Measurements from ENCODE around the gene HBS1L. TPM values are rescaled to one million over a fixed set of nuclear protein-coding genes. Genes with fewer than 3 reads are reported as not detected.

The HBS1L gene
- total and polyA plus RNA-seq, 2 experiments from 2014 or later = 43.0 to 70.6 TPM

GRCh38 chr6:134983823-134984222 is 70.8 kb downstream of the HBS1L start:
- no peak overlapping the region for H3K4me3 ChIP-seq
- no peaks in the 10 kb centered on the region for H3K36me3 ChIP-seq (replicated peaks; ENCODE audit: insufficient read depth, low read depth)
- H3K27ac ChIP-seq = no peak overlapping the region
- H3K4me1 ChIP-seq (ENCODE audit: insufficient read depth) = no peaks in the 10 kb centered on the region
- no peak overlapping the region for H3K4me2 ChIP-seq
- WGBS (ENCODE audit: low lambda C conversion rate, missing lambda C conversion rate) = 98% methylated on average over 2 of the region's 2 CpGs
- H3K9me2 ChIP-seq (replicated peaks; ENCODE audit: insufficient read depth) = no peaks in the 10 kb centered on the region
- DNase-seq (ENCODE audit: low spot score) = no peak
- H4K20me1 ChIP-seq (ENCODE audit: insufficient read depth, poor library complexity, severe bottlenecking) = no peaks in the 10 kb centered on the region
- H3K79me2 ChIP-seq = no peaks in the 10 kb centered on the region
- H3K27me3 ChIP-seq = no peaks in the 10 kb centered on the region
- H2AFZ ChIP-seq = no peak overlapping the region
- no peaks in the 10 kb centered on the region for H3K9me3 ChIP-seq (ENCODE audit: low read depth)
- TF ChIP-seq EZH2 (IDR thresholded peaks at IDR 0.05; ENCODE audit: borderline replicate concordance) (no peak), EZH2phosphoT487 (IDR thresholded peaks at IDR 0.05; ENCODE audit: low read depth, severe bottlenecking, unreplicated experiment) (no peak), CTCF (IDR thresholded peaks at IDR 0.05; ENCODE audit: poor library complexity) (no peak)

DNA sequence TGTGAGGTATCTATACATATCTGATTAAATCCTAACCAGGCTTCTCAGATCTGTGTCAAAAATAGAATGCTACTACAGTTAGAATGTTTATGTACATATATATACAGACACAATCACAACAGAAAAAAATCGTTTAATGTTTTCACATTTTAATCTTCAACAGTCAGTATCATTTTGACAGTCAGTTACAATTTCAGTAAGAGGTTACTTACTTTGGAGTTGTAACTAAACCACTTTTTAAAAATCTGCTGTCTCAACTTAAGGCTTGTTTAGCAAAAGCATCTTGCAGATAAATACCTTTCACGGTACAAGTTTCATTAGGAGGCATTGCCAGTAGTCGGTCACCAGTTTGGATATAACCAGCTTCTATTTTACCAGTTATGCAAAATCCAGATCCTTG is 72.5 kb downstream of the HBS1L start:
- WGBS (ENCODE audit: low lambda C conversion rate, missing lambda C conversion rate) = 93% methylated on average over 3 of the region's 3 CpGs
- Histone ChIP-seq H3K4me2 (no peak overlapping the region), H3K4me3 (no peak overlapping the region), H3K36me3 (replicated peaks; ENCODE audit: insufficient read depth, low read depth) (no peaks in the 10 kb centered on the region), H2AFZ (no peak overlapping the region), H3K9me2 (replicated peaks; ENCODE audit: insufficient read depth) (no peaks in the 10 kb centered on the region), H3K27ac (no peak overlapping the region), H3K27me3 (no peaks in the 10 kb centered on the region), H3K4me1 (ENCODE audit: insufficient read depth) (no peaks in the 10 kb centered on the region), H3K9me3 (ENCODE audit: low read depth) (no peaks in the 10 kb centered on the region), H4K20me1 (ENCODE audit: insufficient read depth, poor library complexity, severe bottlenecking) (no peaks in the 10 kb centered on the region), H3K79me2 (no peaks in the 10 kb centered on the region)
- TF ChIP-seq EZH2 (IDR thresholded peaks at IDR 0.05; ENCODE audit: borderline replicate concordance) (no peak), EZH2phosphoT487 (IDR thresholded peaks at IDR 0.05; ENCODE audit: low read depth, severe bottlenecking, unreplicated experiment) (no peak), CTCF (IDR thresholded peaks at IDR 0.05; ENCODE audit: poor library complexity) (no peak)
- no peak for DNase-seq (ENCODE audit: low spot score)

GRCh38 chr6:134980846-134981245 is 73.8 kb downstream of the HBS1L start:
- Histone ChIP-seq H3K9me3 (ENCODE audit: low read depth) (no peaks in the 10 kb centered on the region), H3K4me1 (ENCODE audit: insufficient read depth) (no peaks in the 10 kb centered on the region), H3K27ac (no peak overlapping the region), H3K4me3 (no peak overlapping the region), H2AFZ (no peak overlapping the region), H3K4me2 (no peak overlapping the region), H3K79me2 (no peaks in the 10 kb centered on the region), H3K36me3 (replicated peaks; ENCODE audit: insufficient read depth, low read depth) (no peaks in the 10 kb centered on the region), H4K20me1 (ENCODE audit: insufficient read depth, poor library complexity, severe bottlenecking) (no peaks in the 10 kb centered on the region), H3K9me2 (replicated peaks; ENCODE audit: insufficient read depth) (no peaks in the 10 kb centered on the region), H3K27me3 (no peaks in the 10 kb centered on the region)
- no peak for DNase-seq (ENCODE audit: low spot score)
- TF ChIP-seq CTCF (IDR thresholded peaks at IDR 0.05; ENCODE audit: poor library complexity) (no peak), EZH2phosphoT487 (IDR thresholded peaks at IDR 0.05; ENCODE audit: low read depth, severe bottlenecking, unreplicated experiment) (no peak), EZH2 (IDR thresholded peaks at IDR 0.05; ENCODE audit: borderline replicate concordance) (no peak)
- WGBS (ENCODE audit: low lambda C conversion rate, missing lambda C conversion rate) = 61% methylated on average over 1 of the region's 1 CpG

GRCh38 chr6:134979142-134979541 is 75.5 kb downstream of the HBS1L start:
- TF ChIP-seq EZH2phosphoT487 (IDR thresholded peaks at IDR 0.05; ENCODE audit: low read depth, severe bottlenecking, unreplicated experiment) (no peak), EZH2 (IDR thresholded peaks at IDR 0.05; ENCODE audit: borderline replicate concordance) (no peak), CTCF (IDR thresholded peaks at IDR 0.05; ENCODE audit: poor library complexity) (no peak)
- H3K4me1 ChIP-seq (ENCODE audit: insufficient read depth) = no peaks in the 10 kb centered on the region
- 96% methylated on average over 6 of the region's 6 CpGs for WGBS (ENCODE audit: low lambda C conversion rate, missing lambda C conversion rate)
- no peaks in the 10 kb centered on the region for H4K20me1 ChIP-seq (ENCODE audit: insufficient read depth, poor library complexity, severe bottlenecking)
- no peak overlapping the region for H2AFZ ChIP-seq
- no peaks in the 10 kb centered on the region for H3K9me3 ChIP-seq (ENCODE audit: low read depth)
- no peaks in the 10 kb centered on the region for H3K9me2 ChIP-seq (replicated peaks; ENCODE audit: insufficient read depth)
- H3K36me3 ChIP-seq (replicated peaks; ENCODE audit: insufficient read depth, low read depth) = no peaks in the 10 kb centered on the region
- no peak overlapping the region for H3K4me2 ChIP-seq
- H3K4me3 ChIP-seq = no peak overlapping the region
- H3K27ac ChIP-seq = no peak overlapping the region
- no peaks in the 10 kb centered on the region for H3K79me2 ChIP-seq
- no peaks in the 10 kb centered on the region for H3K27me3 ChIP-seq
- no peak for DNase-seq (ENCODE audit: low spot score)

Measured in hepatocyte (in vitro differentiated cells).